Measurements from ENCODE around the gene MSGN1.

The MSGN1 gene

DNA sequence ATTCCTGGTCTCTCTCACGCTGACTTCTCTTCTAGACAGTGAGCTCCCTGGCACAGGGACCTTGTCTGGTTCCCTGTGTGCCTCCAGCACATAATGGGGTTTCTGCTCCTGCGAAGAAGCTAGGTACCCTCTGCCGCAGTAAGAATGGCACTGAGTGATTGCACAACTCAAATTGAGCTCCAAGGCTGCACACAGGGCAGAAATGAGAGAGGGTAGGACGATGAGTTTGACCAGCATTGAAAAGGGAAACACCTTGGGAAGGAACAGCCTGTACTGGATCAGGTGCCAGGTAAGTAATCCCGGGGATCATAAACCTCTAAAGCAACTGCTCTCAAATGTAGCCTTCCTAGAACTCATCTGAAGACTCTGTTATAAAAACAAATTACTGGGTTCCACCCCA is 21.0 kb upstream of the MSGN1 start:
- no peak overlapping the region for H3K27ac ChIP-seq
- TF ChIP-seq, protein P1, sequence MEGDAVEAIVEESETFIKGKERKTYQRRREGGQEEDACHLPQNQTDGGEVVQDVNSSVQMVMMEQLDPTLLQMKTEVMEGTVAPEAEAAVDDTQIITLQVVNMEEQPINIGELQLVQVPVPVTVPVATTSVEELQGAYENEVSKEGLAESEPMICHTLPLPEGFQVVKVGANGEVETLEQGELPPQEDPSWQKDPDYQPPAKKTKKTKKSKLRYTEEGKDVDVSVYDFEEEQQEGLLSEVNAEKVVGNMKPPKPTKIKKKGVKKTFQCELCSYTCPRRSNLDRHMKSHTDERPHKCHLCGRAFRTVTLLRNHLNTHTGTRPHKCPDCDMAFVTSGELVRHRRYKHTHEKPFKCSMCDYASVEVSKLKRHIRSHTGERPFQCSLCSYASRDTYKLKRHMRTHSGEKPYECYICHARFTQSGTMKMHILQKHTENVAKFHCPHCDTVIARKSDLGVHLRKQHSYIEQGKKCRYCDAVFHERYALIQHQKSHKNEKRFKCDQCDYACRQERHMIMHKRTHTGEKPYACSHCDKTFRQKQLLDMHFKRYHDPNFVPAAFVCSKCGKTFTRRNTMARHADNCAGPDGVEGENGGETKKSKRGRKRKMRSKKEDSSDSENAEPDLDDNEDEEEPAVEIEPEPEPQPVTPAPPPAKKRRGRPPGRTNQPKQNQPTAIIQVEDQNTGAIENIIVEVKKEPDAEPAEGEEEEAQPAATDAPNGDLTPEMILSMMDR (conservative IDR thresholded peaks at IDR 0.05) = no peak

DNA sequence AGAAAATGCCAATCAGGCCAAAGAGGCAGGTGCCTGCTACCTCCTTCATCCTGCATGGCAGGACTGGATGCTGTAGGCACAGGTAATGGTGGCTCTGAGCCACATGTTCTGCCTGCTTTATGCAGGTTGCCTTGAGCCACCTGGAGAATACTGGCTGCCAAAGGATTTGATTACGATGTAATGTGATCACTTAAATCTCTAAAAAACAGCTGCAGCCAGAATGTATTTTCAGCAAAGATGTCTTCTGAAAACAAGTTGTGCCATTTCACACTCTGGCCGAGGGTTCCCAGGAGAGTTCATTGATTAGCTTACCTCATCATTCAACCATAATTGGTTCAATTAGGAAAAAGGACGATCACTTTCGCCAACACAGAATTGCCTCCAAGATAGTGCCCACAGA is 17.9 kb upstream of the MSGN1 start:
- TF ChIP-seq, protein P1 (conservative IDR thresholded peaks at IDR 0.05) = no peak
- H3K27ac ChIP-seq = no peak overlapping the region

DNA sequence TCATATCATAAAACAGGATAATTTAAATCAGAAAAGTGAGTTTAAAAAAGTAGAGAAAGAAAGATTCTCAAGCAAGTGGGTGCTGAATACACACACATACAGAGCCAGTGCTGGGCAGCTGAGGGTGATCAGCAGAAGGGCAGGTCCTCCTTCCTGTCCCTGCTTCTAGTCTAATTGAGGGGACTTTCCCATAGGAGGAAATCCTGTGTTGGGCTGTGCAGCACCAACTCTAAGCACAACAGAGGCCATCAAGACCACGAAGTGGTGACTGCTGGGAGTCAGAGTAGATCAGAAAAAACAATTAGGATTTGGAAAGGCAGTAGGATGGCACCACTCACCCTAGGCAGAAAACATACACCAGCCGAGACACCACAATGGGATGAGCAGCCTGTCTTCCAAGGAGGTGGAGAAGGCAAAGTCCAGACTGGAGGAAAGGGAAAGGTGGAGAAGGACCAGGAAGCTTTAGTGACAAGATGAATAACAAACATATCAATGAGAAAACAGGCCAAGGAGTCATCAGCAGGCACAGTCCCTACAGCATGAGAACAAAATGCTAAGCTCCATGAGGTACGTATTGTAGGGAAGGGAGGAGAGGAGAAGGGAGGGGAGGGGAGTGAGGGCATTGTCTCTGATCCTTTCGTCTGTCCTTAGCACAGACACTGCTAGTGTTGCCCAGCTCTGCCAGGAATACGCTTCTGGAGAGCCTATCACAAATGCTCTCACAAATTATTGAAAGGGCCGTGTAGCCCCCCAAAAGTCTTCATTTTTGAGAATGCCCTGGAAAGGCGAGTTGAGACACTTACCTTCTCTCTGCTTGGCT is 16.7 kb upstream of the MSGN1 start:
- TF ChIP-seq, protein P1 (conservative IDR thresholded peaks at IDR 0.05) = no peak
- no peak overlapping the region for H3K27ac ChIP-seq

DNA sequence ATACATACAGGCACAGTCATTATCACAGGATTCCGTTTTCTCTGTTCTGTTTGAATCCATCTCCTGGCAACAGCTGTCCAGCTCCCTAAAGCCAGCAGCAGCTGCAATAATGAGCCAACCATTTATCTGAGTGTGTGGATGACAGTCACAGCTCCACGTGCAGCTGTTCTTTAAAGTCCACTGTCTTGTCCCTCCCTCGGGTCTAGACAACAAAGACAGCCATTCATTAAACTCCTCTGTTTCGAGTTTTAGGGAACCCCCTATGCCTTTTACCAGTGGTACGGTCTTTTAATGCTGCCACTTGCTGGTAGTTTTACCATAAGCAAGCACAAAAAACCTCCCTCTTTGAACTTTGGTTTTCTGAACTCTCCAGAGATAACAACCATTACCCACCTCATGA is 16.0 kb upstream of the MSGN1 start:
- no peak overlapping the region for H3K27ac ChIP-seq
- TF ChIP-seq, protein P1 (conservative IDR thresholded peaks at IDR 0.05) = no peak

DNA sequence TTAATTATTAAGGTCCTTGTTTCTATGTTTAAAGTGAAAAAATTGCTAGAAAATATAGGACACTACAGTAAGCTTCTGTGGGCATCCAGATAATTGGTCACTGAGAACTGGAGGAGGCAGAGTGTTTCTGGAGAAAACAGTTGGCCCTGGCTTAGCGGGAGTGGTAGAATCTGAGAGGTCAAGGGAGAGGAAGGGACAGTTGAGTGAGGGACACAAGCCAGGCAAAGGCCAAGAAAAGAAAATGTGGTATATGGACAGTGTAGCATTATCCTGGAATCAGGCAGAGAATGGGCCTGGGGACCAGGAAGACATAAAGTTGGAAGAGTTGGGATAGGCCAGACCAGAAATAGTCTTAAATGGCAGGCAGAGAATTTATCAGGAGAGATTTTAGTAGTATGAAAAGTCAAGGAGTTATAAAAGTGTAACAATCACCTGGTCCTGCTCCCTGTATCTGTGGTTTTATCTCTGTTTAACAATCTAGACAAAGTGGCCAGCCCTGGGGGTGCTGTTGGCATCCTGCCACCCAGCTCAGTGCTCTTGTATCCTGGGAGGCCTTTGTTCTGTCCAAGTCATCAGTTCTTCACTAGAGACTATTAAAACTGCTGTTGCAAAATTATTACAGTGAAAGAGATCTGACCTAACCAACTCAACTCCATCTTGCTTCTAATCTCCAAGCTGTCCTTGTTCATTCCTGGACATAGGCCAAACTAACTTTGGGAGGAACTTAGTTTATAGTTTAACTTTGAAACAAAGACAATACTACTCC is 15.4 kb upstream of the MSGN1 start:
- no peak overlapping the region for H3K27ac ChIP-seq
- TF ChIP-seq, protein P1 (conservative IDR thresholded peaks at IDR 0.05) = no peak

DNA sequence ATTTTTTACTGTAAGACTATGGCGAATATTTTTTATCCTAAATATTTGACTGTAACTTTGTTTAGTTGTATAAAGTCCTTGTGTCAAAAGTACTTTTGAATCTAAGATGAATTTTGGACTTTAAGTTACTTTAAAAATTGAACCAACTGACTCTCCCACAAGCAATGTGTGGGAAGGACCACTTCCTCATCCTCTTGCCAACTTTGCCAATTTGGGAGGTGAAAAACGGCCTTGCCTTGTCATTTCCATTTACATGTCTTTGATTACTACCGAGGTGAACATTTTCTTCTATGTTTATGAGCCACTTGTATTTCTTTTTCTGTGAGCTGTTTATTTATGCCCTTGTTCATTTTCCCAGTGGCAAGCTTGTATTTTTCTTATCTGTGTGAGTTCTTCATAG is 12.8 kb upstream of the MSGN1 start:
- TF ChIP-seq, protein P1 (conservative IDR thresholded peaks at IDR 0.05) = no peak
- H3K27ac ChIP-seq = no peak overlapping the region

DNA sequence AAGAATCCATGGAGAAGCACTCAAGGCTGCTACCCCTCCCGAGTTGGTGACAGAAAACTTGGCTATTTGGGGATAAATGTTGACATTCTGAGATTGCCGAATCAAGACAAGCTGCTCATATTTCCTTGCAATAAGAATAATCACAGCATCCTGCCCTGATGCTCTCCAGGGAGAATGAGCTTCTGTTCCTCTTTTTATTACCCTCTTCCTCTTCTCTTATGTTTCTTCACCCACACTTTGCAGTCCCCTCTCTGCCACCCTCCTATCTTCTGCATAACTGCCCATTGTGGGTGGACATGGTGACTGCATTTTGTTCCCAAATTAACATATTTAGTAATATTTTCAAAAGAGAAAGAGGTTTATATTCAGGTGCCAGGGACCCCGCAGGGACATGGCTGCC is 11.9 kb upstream of the MSGN1 start:
- TF ChIP-seq, protein P1 (conservative IDR thresholded peaks at IDR 0.05) = no peak

More for the DNA sequence above, 11.9 kb upstream of the MSGN1 start:
- H3K27ac ChIP-seq = no peak overlapping the region

All from VCaP (cell line).